Measurements from ENCODE around the gene STXBP1. TPM values are rescaled to one million over a fixed set of nuclear protein-coding genes. Genes with fewer than 3 reads are reported as not detected.

STXBP1 gene
- total and polyA plus RNA-seq, 2 of the 13 experiments (the other 11 are each of a cell fraction or from before 2014, with no cell fraction given) = 2.9 TPM

DNA sequence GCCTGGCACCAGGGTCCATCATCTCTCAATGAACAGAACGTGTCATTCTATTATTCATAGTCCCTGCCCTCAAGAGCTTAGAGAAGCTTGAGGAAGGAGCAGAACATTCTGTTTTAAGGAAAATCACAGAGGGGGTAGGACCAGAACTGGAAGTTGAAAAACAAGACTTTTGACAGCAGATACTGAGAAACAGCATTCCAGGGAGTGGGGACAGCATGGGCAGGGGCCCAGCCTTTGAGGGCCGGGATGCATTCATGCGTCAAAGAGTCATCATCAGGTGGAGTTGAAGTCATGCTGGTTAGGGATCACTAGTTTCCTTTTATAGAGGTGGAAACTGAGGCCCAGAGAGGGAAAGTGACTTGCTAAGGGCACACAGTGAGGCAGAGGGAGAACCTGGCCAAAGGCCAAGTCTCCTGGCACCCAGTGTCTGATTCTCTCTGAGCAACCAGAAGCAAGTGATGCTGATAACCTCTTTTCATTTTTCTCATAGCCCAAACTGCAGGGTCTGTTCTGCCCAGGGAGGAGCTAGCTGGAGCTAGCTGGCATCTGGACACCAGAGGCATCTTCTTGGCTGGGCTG, 41.5 kb upstream of the STXBP1 start (continued):
- no peak for TF ChIP-seq SRSF4 (IDR thresholded peaks at IDR 0.05; ENCODE audit: low read depth, low read length, poor library complexity, severe bottlenecking)

DNA sequence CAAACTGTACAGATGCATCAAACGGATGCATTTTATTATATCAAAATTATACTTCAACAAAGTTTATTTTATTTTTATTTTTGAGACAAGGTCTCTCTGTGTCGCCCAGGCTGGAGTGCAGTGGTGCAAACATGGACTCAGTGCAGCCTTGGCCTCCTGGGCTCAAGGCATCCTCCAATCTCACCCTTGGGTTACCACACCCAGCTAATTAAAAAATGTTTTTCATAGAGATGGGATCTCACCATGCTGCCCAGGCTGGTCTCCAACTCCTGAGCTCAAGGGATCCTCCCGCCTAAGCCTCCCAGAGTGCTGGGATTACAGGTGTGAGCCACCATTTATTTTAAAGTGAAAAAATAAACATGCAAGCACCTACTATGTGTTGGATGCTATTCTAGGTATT, 40.1 kb upstream of the STXBP1 start:
- no peak for ATAC-seq
- no peak for DNase-seq (ENCODE audit: low spot score)
- FAIRE-seq = no peak
- Histone ChIP-seq H4K20me1 (ENCODE audit: insufficient read depth, low read length) (no peaks in the 10 kb centered on the region; the same call in 1 of the 2 replicates), H3K9me3 (ENCODE audit: low read length) (no peaks in the 10 kb centered on the region), H3K9ac (ENCODE audit: insufficient read depth, low read depth, low read length) (no peak overlapping the region), H3K4me3 (replicated peaks in 1 of 3; ENCODE audit: insufficient read depth in 1 of 3, low read depth in 2 of 3, low read length in 3 of 3) (no peak overlapping the region), H3K4me1 (ENCODE audit: insufficient read depth, low read length) (peaks cover 73% of the 10 kb centered on the region), H3K4me2 (ENCODE audit: low read depth, low read length) (no peak overlapping the region), H3K36me3 (replicated peaks in 1 of 2; ENCODE audit: control insufficient read depth in 1 of 2, insufficient read depth in 2 of 2, low read length in 2 of 2) (no peaks in the 10 kb centered on the region), H3K27me3 (ENCODE audit: control insufficient read depth in 1 of 2, insufficient read depth in 2 of 2, low read length in 2 of 2) (no peaks in the 10 kb centered on the region; a peak in 2 of 5 replicates), H3K79me2 (ENCODE audit: insufficient read depth, low read length) (peaks cover 15% of the 10 kb centered on the region), H3K27ac (ENCODE audit: extremely low read length, insufficient read depth, low read length) (no peak overlapping the region), H2AFZ (ENCODE audit: low read length) (no peak overlapping the region)
- ChIA-PET POLR2A (interaction anchor here (0.5 kb wide), 1 partner anchor 347 kb away, joined by 3 read pairs; no protein-coding TSS in a partner anchor), CTCF (ENCODE audit: low intra/inter-chr PET ratio, low total read pairs) (no interaction called here)
- in situ Hi-C loops (cut with HindIII; ENCODE audit: extremely low pct_ligation_motif_present, low pct_unique_long_range_greater_than_20kb) = no loop called here
- 45% methylated on average over 3 of the region's 3 CpGs for WGBS (ENCODE audit: low lambda C conversion rate)
- no TSS peak for BruUV-seq (replicated peaks)
- intact Hi-C loops (cut with micrococcal nuclease; ENCODE audit: unreplicated experiment) = no loop called here
- TF ChIP-seq ZKSCAN1 (IDR thresholded peaks at IDR 0.05; ENCODE audit: low read length) = 0 out of 2 replicates have a peak, but pooled peaks have one; percentile 38
- TF ChIP-seq HOXA9 (CRISPR knock-in tag; IDR thresholded peaks at IDR 0.05; ENCODE audit: borderline replicate concordance) = no peak

DNA sequence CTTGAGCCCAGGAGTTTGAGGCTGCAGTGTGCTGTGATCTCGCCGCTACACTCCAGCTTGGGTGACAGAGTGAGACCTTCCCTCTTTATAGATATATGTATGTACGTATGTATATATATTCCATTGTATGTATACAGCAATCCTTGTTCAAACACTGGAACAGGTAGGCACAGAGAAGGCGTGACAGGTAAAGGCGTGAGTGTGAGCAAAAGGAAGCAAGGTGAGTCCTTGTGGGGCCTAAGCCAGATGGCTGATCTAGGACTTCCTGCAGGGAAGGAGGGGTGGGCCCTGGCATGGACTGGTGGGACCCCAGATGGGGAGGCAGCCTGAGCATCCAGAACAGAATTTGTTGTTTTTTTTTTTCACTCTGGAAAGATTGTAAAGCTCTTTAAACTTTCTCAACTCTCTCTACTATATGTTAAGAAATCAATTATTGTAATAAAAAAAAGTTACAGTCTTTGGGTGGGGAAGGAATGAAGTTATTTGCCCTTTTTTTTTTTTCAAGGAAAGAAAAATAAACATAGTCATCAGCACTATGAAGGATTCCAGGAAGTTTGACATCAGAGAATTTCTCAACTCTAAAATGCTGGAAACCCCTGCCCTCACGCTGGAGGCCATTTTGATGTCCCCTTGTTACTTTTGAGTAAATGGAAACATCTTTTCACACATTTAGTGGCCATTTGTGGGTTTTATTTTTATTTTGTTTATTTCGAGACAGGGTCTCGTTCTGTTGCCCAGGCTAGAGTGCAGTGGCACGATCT, 38.9 kb upstream of the STXBP1 start:
- in situ Hi-C loops (cut with HindIII; ENCODE audit: extremely low pct_ligation_motif_present, low pct_unique_long_range_greater_than_20kb) = no loop called here
- intact Hi-C loops (cut with micrococcal nuclease; ENCODE audit: unreplicated experiment) = no loop called here
- no TSS peak for BruUV-seq (replicated peaks)
- ATAC-seq (no peak), FAIRE-seq (no peak), DNase-seq (ENCODE audit: low spot score) (no peak)
- peak overlapping the region in 1 of 3 experiments; percentile 28; a peak in 1 of 6 replicates for H3K4me3 ChIP-seq (replicated peaks in 1 of 3; ENCODE audit: insufficient read depth in 1 of 3, low read depth in 2 of 3, low read length in 3 of 3)
- CTCF ChIA-PET (ENCODE audit: low intra/inter-chr PET ratio, low total read pairs) = no interaction called here
- no peak overlapping the region for H2AFZ ChIP-seq (ENCODE audit: low read length)
- no peaks in the 10 kb centered on the region; a peak in 2 of 5 replicates for H3K27me3 ChIP-seq (ENCODE audit: control insufficient read depth in 1 of 2, insufficient read depth in 2 of 2, low read length in 2 of 2)
- no peaks in the 10 kb centered on the region for H3K9me3 ChIP-seq (ENCODE audit: low read length)
- no peaks in the 10 kb centered on the region for H3K36me3 ChIP-seq (replicated peaks in 1 of 2; ENCODE audit: control insufficient read depth in 1 of 2, insufficient read depth in 2 of 2, low read length in 2 of 2)
- H3K4me1 ChIP-seq (ENCODE audit: insufficient read depth, low read length) = peaks cover 81% of the 10 kb centered on the region
- H3K79me2 ChIP-seq (ENCODE audit: insufficient read depth, low read length) = peaks cover 4% of the 10 kb centered on the region
- no peak overlapping the region for H3K9ac ChIP-seq (ENCODE audit: insufficient read depth, low read depth, low read length)
- no peaks in the 10 kb centered on the region for H4K20me1 ChIP-seq (ENCODE audit: insufficient read depth, low read length)
- 32% methylated on average over 9 of the region's 9 CpGs for WGBS (ENCODE audit: low lambda C conversion rate)
- no peak overlapping the region for H3K27ac ChIP-seq (ENCODE audit: extremely low read length, insufficient read depth, low read length)
- H3K4me2 ChIP-seq (ENCODE audit: low read depth, low read length) = peak overlapping the region; percentile 44; the same call in 1 of the 2 replicates
- POLR2A ChIA-PET = no interaction called here
- TF ChIP-seq ZFP82 (CRISPR knock-in tag; IDR thresholded peaks at IDR 0.05; ENCODE audit: borderline replicate concordance) (no peak), PCBP1 (IDR thresholded peaks at IDR 0.05; ENCODE audit: borderline replicate concordance, low read depth, low read length) (no peak), DNMT3B (CRISPR knock-in tag; conservative IDR thresholded peaks at IDR 0.05) (no peak), ELF3 (CRISPR knock-in tag; IDR thresholded peaks at IDR 0.05) (0 out of 2 replicates have a peak, but pooled peaks have one; percentile 8), ZNF431 (CRISPR knock-in tag; IDR thresholded peaks at IDR 0.05; ENCODE audit: borderline replicate concordance, low read depth) (no peak), TBX3 (IDR thresholded peaks at IDR 0.05; ENCODE audit: borderline replicate concordance) (no peak)
- TF ChIP-seq, protein P1, sequence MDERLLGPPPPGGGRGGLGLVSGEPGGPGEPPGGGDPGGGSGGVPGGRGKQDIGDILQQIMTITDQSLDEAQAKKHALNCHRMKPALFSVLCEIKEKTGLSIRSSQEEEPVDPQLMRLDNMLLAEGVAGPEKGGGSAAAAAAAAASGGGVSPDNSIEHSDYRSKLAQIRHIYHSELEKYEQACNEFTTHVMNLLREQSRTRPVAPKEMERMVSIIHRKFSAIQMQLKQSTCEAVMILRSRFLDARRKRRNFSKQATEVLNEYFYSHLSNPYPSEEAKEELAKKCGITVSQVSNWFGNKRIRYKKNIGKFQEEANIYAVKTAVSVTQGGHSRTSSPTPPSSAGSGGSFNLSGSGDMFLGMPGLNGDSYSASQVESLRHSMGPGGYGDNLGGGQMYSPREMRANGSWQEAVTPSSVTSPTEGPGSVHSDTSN (CRISPR knock-in tag; IDR thresholded peaks at IDR 0.05) = no peak

Measured in HepG2 (cell line).